ENCODE data around the gene SLC5A12.

Gene SLC5A12

DNA sequence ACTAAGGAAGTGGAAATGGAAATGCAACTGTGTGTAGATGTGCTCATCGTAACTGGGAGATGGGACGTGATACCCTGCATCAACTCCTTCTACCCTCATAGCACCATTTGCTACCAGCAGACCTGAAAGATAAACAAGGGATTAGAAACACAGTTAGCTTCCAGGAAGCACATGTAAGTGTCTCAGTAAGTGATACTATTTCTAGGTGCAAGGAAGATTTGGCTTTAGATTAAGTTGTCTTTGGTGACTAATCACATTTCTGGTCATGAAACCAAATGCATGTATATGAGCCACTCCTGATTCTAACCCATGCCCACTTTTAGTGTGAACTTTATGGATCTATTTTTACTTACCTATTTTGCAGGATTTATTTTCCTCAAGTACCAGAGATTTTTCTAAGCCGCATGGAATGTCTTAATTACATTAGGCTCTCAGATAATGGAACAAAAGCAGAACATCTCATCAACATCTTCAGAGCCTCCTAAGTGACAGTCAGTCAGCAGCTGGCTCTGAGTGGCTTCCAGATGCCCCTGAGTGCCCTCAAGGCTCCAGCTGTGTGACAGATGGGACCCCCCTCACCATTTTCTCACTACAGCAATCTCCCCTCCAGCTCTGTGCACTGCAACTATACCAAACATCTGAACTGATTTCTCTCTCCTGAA lies 21.2 kb downstream of the SLC5A12 start:
- H3K36me3 ChIP-seq (ENCODE audit: control insufficient read depth, insufficient read depth, low read length), result no peaks in the 10 kb centered on the region
- no peaks in the 10 kb centered on the region for H3K27me3 ChIP-seq (ENCODE audit: control insufficient read depth, insufficient read depth, low read length)
- H3K4me1 ChIP-seq (ENCODE audit: control insufficient read depth, insufficient read depth, low read length), result peaks cover 7% of the 10 kb centered on the region
- H3K4me3 ChIP-seq (ENCODE audit: low read depth, low read length), result no peak overlapping the region
- no peak overlapping the region for H3K27ac ChIP-seq (ENCODE audit: low read depth, low read length)
- no peak overlapping the region for H3K9ac ChIP-seq (ENCODE audit: low read depth, low read length)
- H3K9me3 ChIP-seq (ENCODE audit: control insufficient read depth, insufficient read depth, low read length), result no peaks in the 10 kb centered on the region

DNA sequence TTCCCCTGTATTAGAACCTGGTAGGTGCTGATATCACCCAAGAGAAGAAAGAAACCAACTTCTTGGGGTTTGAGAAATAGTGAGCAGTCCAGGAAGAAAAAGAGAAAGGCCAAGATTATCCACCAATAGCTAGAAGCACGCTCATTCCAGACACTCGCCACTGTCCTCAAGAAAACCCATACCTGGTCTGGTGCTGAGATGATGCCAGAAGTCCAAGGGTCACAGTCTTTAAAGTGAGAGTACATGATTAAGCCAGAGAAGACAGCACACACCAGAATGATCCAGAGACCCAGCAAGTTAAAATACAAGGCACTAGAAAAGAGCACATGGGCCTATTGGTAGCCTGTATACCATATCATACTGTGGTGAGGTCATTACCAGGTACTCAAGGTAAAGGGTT lies 23.6 kb downstream of the SLC5A12 start:
- Histone ChIP-seq H3K4me1 (ENCODE audit: control insufficient read depth, insufficient read depth, low read length) (no peaks in the 10 kb centered on the region), H3K36me3 (ENCODE audit: control insufficient read depth, insufficient read depth, low read length) (no peaks in the 10 kb centered on the region), H3K4me3 (ENCODE audit: low read depth, low read length) (no peak overlapping the region), H3K27ac (ENCODE audit: low read depth, low read length) (no peak overlapping the region), H3K27me3 (ENCODE audit: control insufficient read depth, insufficient read depth, low read length) (no peaks in the 10 kb centered on the region), H3K9me3 (ENCODE audit: control insufficient read depth, insufficient read depth, low read length) (no peaks in the 10 kb centered on the region), H3K9ac (ENCODE audit: low read depth, low read length) (no peak overlapping the region)

DNA sequence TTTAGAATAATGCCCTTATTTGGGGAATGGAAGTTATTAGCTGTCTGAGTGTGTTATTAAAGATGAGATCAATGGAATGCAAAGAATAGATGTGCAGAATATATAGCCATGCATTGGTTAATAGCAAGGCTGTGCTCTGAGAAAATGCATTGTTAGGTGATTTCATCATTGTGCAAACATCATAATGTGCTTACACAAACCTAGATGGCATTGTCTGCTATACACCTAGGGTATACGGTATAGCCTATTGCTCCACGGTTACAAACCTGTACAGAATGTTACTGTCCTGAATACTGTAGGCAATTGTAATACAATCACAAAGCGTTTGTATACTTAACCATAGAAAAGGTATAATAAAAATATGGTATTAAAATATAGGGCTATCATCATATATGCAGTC lies 25.5 kb downstream of the SLC5A12 start:
- Histone ChIP-seq H3K27me3 (ENCODE audit: control insufficient read depth, insufficient read depth, low read length) (no peaks in the 10 kb centered on the region), H3K4me1 (ENCODE audit: control insufficient read depth, insufficient read depth, low read length) (no peaks in the 10 kb centered on the region), H3K9me3 (ENCODE audit: control insufficient read depth, insufficient read depth, low read length) (no peaks in the 10 kb centered on the region), H3K36me3 (ENCODE audit: control insufficient read depth, insufficient read depth, low read length) (no peaks in the 10 kb centered on the region), H3K4me3 (ENCODE audit: low read depth, low read length) (no peak overlapping the region), H3K9ac (ENCODE audit: low read depth, low read length) (no peak overlapping the region), H3K27ac (ENCODE audit: low read depth, low read length) (no peak overlapping the region)

DNA sequence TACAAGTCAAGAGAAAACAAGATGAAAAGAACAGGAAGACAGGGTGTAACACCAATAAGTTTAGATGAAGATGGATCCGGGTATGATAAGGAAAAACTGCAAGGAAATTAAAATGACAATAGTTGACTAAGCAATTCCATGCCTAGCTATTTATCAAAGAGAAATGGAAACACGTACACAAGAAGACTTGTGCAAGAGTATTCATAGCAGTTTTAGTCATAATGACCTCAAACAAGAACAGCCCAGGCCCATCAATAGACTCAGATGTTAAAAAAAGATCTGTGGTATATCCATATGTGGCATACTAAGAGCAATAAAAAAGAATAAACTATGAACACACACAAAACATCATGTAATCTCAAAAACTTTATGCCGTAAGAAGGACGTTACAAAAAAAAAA lies 33.2 kb downstream of the SLC5A12 start:
- Histone ChIP-seq H3K27me3 (ENCODE audit: control insufficient read depth, insufficient read depth, low read length) (no peaks in the 10 kb centered on the region), H3K36me3 (ENCODE audit: control insufficient read depth, insufficient read depth, low read length) (no peaks in the 10 kb centered on the region), H3K27ac (ENCODE audit: low read depth, low read length) (no peak overlapping the region), H3K4me1 (ENCODE audit: control insufficient read depth, insufficient read depth, low read length) (no peaks in the 10 kb centered on the region), H3K9ac (ENCODE audit: low read depth, low read length) (no peak overlapping the region), H3K9me3 (ENCODE audit: control insufficient read depth, insufficient read depth, low read length) (no peaks in the 10 kb centered on the region), H3K4me3 (ENCODE audit: low read depth, low read length) (no peak overlapping the region)

DNA sequence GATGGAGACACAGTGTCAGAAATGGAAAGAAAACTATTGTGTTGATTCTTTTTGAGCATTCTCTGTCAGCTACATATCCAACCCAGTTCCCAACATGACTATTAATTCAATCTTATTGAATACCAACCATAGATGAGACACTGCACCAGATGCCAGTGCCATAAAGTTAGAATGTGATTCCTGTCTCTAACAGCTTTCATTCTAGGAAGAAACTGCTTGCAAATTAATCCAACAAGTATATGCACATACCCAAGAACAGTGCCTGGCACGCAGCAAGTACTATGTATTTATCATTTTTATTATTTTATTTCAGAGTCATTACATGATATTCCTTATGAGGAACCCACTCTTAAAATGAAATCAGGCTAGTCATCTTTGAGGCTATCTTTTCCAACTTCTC lies 34.5 kb downstream of the SLC5A12 start:
- H3K9me3 ChIP-seq (ENCODE audit: control insufficient read depth, insufficient read depth, low read length), result no peaks in the 10 kb centered on the region
- no peaks in the 10 kb centered on the region for H3K36me3 ChIP-seq (ENCODE audit: control insufficient read depth, insufficient read depth, low read length)
- no peak overlapping the region for H3K9ac ChIP-seq (ENCODE audit: low read depth, low read length)
- no peaks in the 10 kb centered on the region for H3K4me1 ChIP-seq (ENCODE audit: control insufficient read depth, insufficient read depth, low read length)
- H3K27me3 ChIP-seq (ENCODE audit: control insufficient read depth, insufficient read depth, low read length), result no peaks in the 10 kb centered on the region
- H3K4me3 ChIP-seq (ENCODE audit: low read depth, low read length), result no peak overlapping the region
- no peak overlapping the region for H3K27ac ChIP-seq (ENCODE audit: low read depth, low read length)

DNA sequence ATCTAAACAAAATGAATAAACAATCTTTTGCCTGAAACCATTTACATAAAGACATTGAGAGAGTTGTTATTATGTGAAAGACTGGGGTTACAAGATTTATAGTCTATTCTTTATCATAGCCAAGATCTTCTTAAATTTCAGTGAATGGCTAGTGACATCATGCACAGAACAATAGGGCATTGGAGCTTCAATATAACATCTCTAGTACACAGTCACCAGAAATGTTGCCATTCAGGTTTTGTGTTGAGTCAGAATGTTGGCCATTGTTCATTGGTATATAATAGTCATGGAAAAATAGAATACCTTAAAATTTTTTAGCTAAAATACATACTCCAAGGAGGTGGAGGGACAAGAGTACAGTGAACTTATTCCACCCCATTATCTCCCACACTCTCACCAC lies 44.3 kb downstream of the SLC5A12 start:
- Histone ChIP-seq H3K9ac (ENCODE audit: low read depth, low read length) (no peak overlapping the region), H3K36me3 (ENCODE audit: control insufficient read depth, insufficient read depth, low read length) (no peaks in the 10 kb centered on the region), H3K4me3 (ENCODE audit: low read depth, low read length) (no peak overlapping the region), H3K9me3 (ENCODE audit: control insufficient read depth, insufficient read depth, low read length) (no peaks in the 10 kb centered on the region), H3K27me3 (ENCODE audit: control insufficient read depth, insufficient read depth, low read length) (no peaks in the 10 kb centered on the region), H3K4me1 (ENCODE audit: control insufficient read depth, insufficient read depth, low read length) (no peaks in the 10 kb centered on the region), H3K27ac (ENCODE audit: low read depth, low read length) (no peak overlapping the region)

DNA sequence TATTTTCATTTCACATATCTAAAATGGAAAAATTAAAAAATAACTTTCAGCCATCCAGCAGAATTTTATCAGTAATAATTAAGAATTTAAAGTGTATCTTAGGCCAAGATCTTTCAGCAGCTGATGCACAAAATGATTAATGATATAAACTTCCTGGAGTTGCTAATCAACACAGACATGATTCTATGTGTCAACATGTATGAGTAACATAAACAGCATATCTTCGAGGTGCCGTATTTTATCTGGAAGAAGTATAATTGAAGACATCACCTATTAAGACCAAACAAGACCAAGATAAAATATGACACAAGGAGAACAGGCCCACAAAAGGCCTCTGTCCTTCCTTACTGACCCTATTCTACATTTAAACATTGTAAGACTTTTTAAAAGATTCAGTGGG lies 45.2 kb downstream of the SLC5A12 start:
- H3K27ac ChIP-seq (ENCODE audit: low read depth, low read length), result no peak overlapping the region
- no peaks in the 10 kb centered on the region for H3K27me3 ChIP-seq (ENCODE audit: control insufficient read depth, insufficient read depth, low read length)
- no peak overlapping the region for H3K4me3 ChIP-seq (ENCODE audit: low read depth, low read length)
- H3K36me3 ChIP-seq (ENCODE audit: control insufficient read depth, insufficient read depth, low read length), result no peaks in the 10 kb centered on the region
- H3K4me1 ChIP-seq (ENCODE audit: control insufficient read depth, insufficient read depth, low read length), result no peaks in the 10 kb centered on the region
- H3K9me3 ChIP-seq (ENCODE audit: control insufficient read depth, insufficient read depth, low read length), result no peaks in the 10 kb centered on the region
- H3K9ac ChIP-seq (ENCODE audit: low read depth, low read length), result no peak overlapping the region

DNA sequence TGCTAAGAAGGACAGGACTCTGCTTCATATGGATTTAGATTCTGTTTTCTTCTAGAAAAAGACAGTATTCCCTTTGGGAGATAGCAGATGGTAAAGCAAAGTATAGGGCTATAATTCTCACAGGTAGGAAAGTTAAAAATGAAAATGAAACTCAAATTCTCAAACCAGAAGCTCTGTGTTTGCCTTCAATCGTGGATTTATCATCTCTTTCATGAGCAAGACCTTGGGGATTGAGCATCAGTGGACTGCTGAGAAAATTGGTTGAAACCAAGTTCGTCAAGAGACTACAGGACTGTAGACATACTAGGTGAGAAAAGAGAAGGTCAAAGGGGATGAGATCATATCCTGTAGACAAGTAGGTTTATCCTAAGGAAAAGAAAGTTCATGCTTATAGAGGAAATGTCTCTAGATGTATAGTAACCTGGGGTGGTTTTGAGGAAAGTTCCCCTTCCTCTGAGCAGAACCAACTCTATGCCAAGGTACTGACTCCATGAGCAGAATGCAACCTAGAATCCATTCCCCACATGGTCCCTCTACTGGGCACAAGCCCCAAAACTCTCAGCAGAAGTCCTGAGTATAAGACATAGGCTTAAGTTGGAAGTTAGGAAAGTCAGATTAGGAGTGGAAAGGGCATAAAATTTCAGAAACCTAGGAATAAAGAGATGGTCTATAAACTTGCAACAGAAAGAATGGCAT lies 46.5 kb downstream of the SLC5A12 start:
- Histone ChIP-seq H3K4me3 (ENCODE audit: low read depth, low read length) (no peak overlapping the region), H3K4me1 (ENCODE audit: control insufficient read depth, insufficient read depth, low read length) (no peaks in the 10 kb centered on the region), H3K27ac (ENCODE audit: low read depth, low read length) (no peak overlapping the region), H3K27me3 (ENCODE audit: control insufficient read depth, insufficient read depth, low read length) (no peaks in the 10 kb centered on the region), H3K9ac (ENCODE audit: low read depth, low read length) (no peak overlapping the region), H3K36me3 (ENCODE audit: control insufficient read depth, insufficient read depth, low read length) (no peaks in the 10 kb centered on the region), H3K9me3 (ENCODE audit: control insufficient read depth, insufficient read depth, low read length) (no peaks in the 10 kb centered on the region)

DNA sequence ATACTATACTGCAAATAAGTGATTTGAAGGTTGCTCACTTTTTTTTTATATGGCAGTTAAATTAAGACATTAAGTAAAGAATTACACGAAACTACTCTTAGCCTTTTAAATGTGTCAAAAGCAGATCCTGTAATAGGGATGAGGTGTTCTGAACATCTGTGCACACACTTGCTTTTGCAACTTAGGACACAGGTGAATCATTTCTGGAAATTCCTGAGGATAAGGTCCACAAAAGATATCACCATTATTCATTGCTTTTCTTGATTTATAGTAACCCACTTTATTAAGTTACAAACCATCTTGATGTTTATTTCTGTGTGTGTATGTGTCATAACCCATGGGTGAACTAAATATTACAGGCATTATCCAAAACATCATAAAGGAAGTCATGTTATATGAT lies 55.9 kb downstream of the SLC5A12 start:
- no peaks in the 10 kb centered on the region for H3K36me3 ChIP-seq (ENCODE audit: control insufficient read depth, insufficient read depth, low read length)
- H3K4me3 ChIP-seq (ENCODE audit: low read depth, low read length), result no peak overlapping the region
- no peaks in the 10 kb centered on the region for H3K9me3 ChIP-seq (ENCODE audit: control insufficient read depth, insufficient read depth, low read length)
- H3K27ac ChIP-seq (ENCODE audit: low read depth, low read length), result no peak overlapping the region
- peaks cover 8% of the 10 kb centered on the region; the same call in 1 of the 2 replicates for H3K4me1 ChIP-seq (ENCODE audit: control insufficient read depth, insufficient read depth, low read length)
- H3K9ac ChIP-seq (ENCODE audit: low read depth, low read length), result no peak overlapping the region
- no peaks in the 10 kb centered on the region for H3K27me3 ChIP-seq (ENCODE audit: control insufficient read depth, insufficient read depth, low read length)

DNA sequence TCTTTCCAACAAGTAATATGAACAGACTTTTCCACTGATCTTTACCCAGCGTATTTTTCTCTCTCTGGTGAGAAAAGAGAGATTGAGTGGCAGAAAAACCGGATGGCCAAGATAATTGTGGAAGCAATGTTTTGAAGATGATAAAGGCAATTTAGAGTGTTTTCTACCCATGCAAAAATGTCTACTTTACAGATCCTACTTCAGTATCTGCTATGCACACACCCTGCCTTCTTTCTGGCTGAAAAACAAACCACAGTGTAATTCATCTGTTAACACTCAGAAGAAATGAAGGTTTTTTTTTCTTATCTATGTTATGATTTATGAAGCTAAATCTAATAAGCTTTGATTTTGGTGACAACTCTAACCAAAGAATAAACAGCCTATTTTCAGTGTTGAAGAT lies 56.8 kb downstream of the SLC5A12 start:
- Histone ChIP-seq H3K9ac (ENCODE audit: low read depth, low read length) (no peak overlapping the region), H3K36me3 (ENCODE audit: control insufficient read depth, insufficient read depth, low read length) (no peaks in the 10 kb centered on the region), H3K4me1 (ENCODE audit: control insufficient read depth, insufficient read depth, low read length) (peaks cover 8% of the 10 kb centered on the region; the same call in 1 of the 2 replicates), H3K27ac (ENCODE audit: low read depth, low read length) (no peak overlapping the region), H3K4me3 (ENCODE audit: low read depth, low read length) (no peak overlapping the region), H3K27me3 (ENCODE audit: control insufficient read depth, insufficient read depth, low read length) (no peaks in the 10 kb centered on the region), H3K9me3 (ENCODE audit: control insufficient read depth, insufficient read depth, low read length) (no peaks in the 10 kb centered on the region)

DNA sequence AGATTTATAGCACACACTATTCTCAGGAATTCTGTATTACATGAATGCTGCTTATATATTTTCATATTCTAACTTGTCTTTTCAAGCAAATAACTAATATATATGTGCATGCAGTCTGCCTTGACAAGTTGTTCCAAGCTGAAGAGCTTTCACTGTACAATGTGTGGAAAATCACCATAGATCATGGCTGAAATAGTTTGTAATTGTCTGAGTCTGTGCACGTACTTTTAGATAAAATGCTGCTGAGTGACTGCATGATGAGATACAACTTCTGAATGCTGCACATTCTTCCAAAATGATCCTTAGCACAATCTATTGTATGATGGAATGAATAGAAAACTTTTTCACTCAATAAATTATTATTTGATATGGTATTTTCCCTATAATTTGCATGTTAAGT lies 58.9 kb downstream of the SLC5A12 start:
- H3K4me1 ChIP-seq (ENCODE audit: control insufficient read depth, insufficient read depth, low read length), result peaks cover 8% of the 10 kb centered on the region; the same call in 1 of the 2 replicates
- no peaks in the 10 kb centered on the region for H3K27me3 ChIP-seq (ENCODE audit: control insufficient read depth, insufficient read depth, low read length)
- no peaks in the 10 kb centered on the region for H3K36me3 ChIP-seq (ENCODE audit: control insufficient read depth, insufficient read depth, low read length)
- no peaks in the 10 kb centered on the region for H3K9me3 ChIP-seq (ENCODE audit: control insufficient read depth, insufficient read depth, low read length)
- no peak overlapping the region for H3K9ac ChIP-seq (ENCODE audit: low read depth, low read length)
- H3K27ac ChIP-seq (ENCODE audit: low read depth, low read length), result no peak overlapping the region
- no peak overlapping the region for H3K4me3 ChIP-seq (ENCODE audit: low read depth, low read length)

Measured in HUES48 (cell line).